ENCODE results near the gene MAP2K6.

DNA sequence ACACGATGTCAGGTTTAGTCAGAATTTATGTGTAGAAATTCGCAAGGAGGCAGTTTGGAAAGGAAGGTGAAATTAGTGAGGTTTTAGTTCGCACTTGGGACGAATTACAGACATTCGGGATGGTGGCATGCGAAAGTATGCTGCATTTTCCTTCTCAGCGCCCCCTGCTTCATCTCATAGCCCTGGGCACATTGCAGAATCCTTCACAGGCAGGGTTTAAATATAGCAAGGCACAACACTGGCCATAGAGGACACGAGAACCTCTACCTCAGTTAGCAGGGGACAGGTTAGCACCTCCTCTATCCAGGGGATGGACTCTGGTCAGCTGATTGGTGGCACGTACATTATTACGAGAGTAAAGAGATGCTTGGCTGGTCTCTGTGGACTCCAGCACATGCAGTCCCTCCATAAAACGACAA lies 47.5 kb downstream of the MAP2K6 start:
- TF ChIP-seq, protein P1, sequence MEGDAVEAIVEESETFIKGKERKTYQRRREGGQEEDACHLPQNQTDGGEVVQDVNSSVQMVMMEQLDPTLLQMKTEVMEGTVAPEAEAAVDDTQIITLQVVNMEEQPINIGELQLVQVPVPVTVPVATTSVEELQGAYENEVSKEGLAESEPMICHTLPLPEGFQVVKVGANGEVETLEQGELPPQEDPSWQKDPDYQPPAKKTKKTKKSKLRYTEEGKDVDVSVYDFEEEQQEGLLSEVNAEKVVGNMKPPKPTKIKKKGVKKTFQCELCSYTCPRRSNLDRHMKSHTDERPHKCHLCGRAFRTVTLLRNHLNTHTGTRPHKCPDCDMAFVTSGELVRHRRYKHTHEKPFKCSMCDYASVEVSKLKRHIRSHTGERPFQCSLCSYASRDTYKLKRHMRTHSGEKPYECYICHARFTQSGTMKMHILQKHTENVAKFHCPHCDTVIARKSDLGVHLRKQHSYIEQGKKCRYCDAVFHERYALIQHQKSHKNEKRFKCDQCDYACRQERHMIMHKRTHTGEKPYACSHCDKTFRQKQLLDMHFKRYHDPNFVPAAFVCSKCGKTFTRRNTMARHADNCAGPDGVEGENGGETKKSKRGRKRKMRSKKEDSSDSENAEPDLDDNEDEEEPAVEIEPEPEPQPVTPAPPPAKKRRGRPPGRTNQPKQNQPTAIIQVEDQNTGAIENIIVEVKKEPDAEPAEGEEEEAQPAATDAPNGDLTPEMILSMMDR (conservative IDR thresholded peaks at IDR 0.05; ENCODE audit: low read length), result no peak
- no peak for TF ChIP-seq EZH2phosphoT487 (IDR thresholded peaks at IDR 0.05; ENCODE audit: borderline replicate concordance)
